NCI-H2029 treated with DMSO at 0.1 percent for 48 hours (cell line): ENCODE data around the gene PTTG1.
"Not testable (repeated sequence)": the region's sequence is repeated elsewhere in the genome, so short reads cannot be mapped to it uniquely, and the experiment has no call there.

Source experiments
- DNase-seq: peaks from one replicate; lab custom pipeline; 2025; lab: John Stamatoyannopoulos, UW

The PTTG1 gene

GRCh38 chr5:160423099-160423498 is 1.4 kb downstream of the PTTG1 start:
- DNase-seq = peak; percentile 14

- DNase-seq = no peak
Measured at GRCh38 chr5:160427607-160428006, 6.0 kb downstream of the PTTG1 start.

GRCh38 chr5:160432196-160432595 is 10.5 kb downstream of the PTTG1 start:
- DNase-seq = no peak

- DNase-seq = no peak
Measured at GRCh38 chr5:160432787-160433186, 11.1 kb downstream of the PTTG1 start.

GRCh38 chr5:160434022-160434531 is 12.4 kb downstream of the PTTG1 start:
- DNase-seq = peak; percentile 25

GRCh38 chr5:160435532-160435931 is 13.9 kb downstream of the PTTG1 start:
- DNase-seq = no peak

- no peak for DNase-seq
Measured at GRCh38 chr5:160436017-160436416, 14.4 kb downstream of the PTTG1 start.

- not testable (repeated sequence) for DNase-seq
Measured at GRCh38 chr5:160436661-160437060, 15.0 kb downstream of the PTTG1 start.

GRCh38 chr5:160437271-160437670 is 15.6 kb downstream of the PTTG1 start:
- no peak for DNase-seq

GRCh38 chr5:160438316-160439204 is 16.9 kb downstream of the PTTG1 start:
- DNase-seq = peak; percentile 67

- DNase-seq = peak; percentile 55
Measured at GRCh38 chr5:160439205-160439600, 17.5 kb downstream of the PTTG1 start.

GRCh38 chr5:160441311-160441781 is 19.7 kb downstream of the PTTG1 start:
- DNase-seq = no peak

GRCh38 chr5:160442824-160443431 is 21.3 kb downstream of the PTTG1 start:
- peak; percentile 20 for DNase-seq

GRCh38 chr5:160444407-160444806 is 22.8 kb downstream of the PTTG1 start:
- no peak for DNase-seq

GRCh38 chr5:160445132-160445531 is 23.5 kb downstream of the PTTG1 start:
- DNase-seq = no peak

- no peak for DNase-seq
Measured at GRCh38 chr5:160445751-160446150, 24.1 kb downstream of the PTTG1 start.

GRCh38 chr5:160448886-160449285 is 27.2 kb downstream of the PTTG1 start:
- DNase-seq = no peak

GRCh38 chr5:160449458-160449857 is 27.8 kb downstream of the PTTG1 start:
- no peak for DNase-seq

- no peak for DNase-seq
Measured at GRCh38 chr5:160450164-160450932, 28.7 kb downstream of the PTTG1 start.

GRCh38 chr5:160451281-160451680 is 29.6 kb downstream of the PTTG1 start:
- no peak for DNase-seq

- no peak for DNase-seq
Measured at GRCh38 chr5:160452036-160452435, 30.4 kb downstream of the PTTG1 start.

GRCh38 chr5:160452795-160453194 is 31.1 kb downstream of the PTTG1 start:
- DNase-seq = no peak
